Measurements from ENCODE around the gene RAD51B. TPM values are rescaled to one million over a fixed set of nuclear protein-coding genes. Genes with fewer than 3 reads are reported as not detected.

The RAD51B gene
- total RNA-seq, 1 experiment from 2014 or later: 23.3 TPM

- DNase-seq (ENCODE audit: low spot score): no peak
- ChIA-PET POLR2A (ENCODE audit: low non-redundant PET) (no interaction called here), CTCF (no interaction called here)
- H3K9me3 ChIP-seq (ENCODE audit: low read depth, low read length, poor library complexity, severe bottlenecking): no peaks in the 10 kb centered on the region
- H3K36me3 ChIP-seq (ENCODE audit: insufficient read depth, low read length, poor library complexity, severe bottlenecking): no peaks in the 10 kb centered on the region
- no peaks in the 10 kb centered on the region for H3K4me1 ChIP-seq (ENCODE audit: insufficient read depth, low read length, poor library complexity, severe bottlenecking)
- no peaks in the 10 kb centered on the region for H3K27me3 ChIP-seq (replicated peaks; ENCODE audit: insufficient read depth, low read depth, low read length, poor library complexity)
- BruUV-seq (replicated peaks): no TSS peak
- H3K27ac ChIP-seq (ENCODE audit: low read depth, low read length, poor library complexity, severe bottlenecking): no peak overlapping the region
- no peak overlapping the region for H3K4me3 ChIP-seq (ENCODE audit: low read depth, low read length, poor library complexity, severe bottlenecking)
- intact Hi-C loops (cut with micrococcal nuclease; ENCODE audit: unreplicated experiment): no loop called here
- no peak for TF ChIP-seq CTCF (conservative IDR thresholded peaks at IDR 0.05; ENCODE audit: low read depth, low read length)
- TF ChIP-seq EZH2 (IDR thresholded peaks at IDR 0.05; ENCODE audit: borderline replicate concordance, low read depth, low read length, poor library complexity, severe bottlenecking): no peak
These were observed 158.0 kb downstream of the RAD51B start for GRCh38 chr14:67977434-67978034.

GRCh38 chr14:67978749-67979148 lies 159.2 kb downstream of the RAD51B start:
- ChIA-PET CTCF (no interaction called here), POLR2A (ENCODE audit: low non-redundant PET) (no interaction called here)
- BruUV-seq (replicated peaks): no TSS peak

GRCh38 chr14:67982711-67983608 lies 163.4 kb downstream of the RAD51B start:
- intact Hi-C loops (cut with micrococcal nuclease; ENCODE audit: unreplicated experiment): no loop called here
- no TSS peak for BruUV-seq (replicated peaks)
- TF ChIP-seq EZH2 (IDR thresholded peaks at IDR 0.05; ENCODE audit: borderline replicate concordance, low read depth, low read length, poor library complexity, severe bottlenecking): no peak
- TF ChIP-seq CTCF (conservative IDR thresholded peaks at IDR 0.05; ENCODE audit: low read depth, low read length): no peak
- Histone ChIP-seq H3K27me3 (replicated peaks; ENCODE audit: insufficient read depth, low read depth, low read length, poor library complexity) (no peaks in the 10 kb centered on the region), H3K4me3 (ENCODE audit: low read depth, low read length, poor library complexity, severe bottlenecking) (no peak overlapping the region), H3K9me3 (ENCODE audit: low read depth, low read length, poor library complexity, severe bottlenecking) (no peaks in the 10 kb centered on the region), H3K4me1 (ENCODE audit: insufficient read depth, low read length, poor library complexity, severe bottlenecking) (no peaks in the 10 kb centered on the region), H3K27ac (ENCODE audit: low read depth, low read length, poor library complexity, severe bottlenecking) (no peak overlapping the region), H3K36me3 (ENCODE audit: insufficient read depth, low read length, poor library complexity, severe bottlenecking) (no peaks in the 10 kb centered on the region)
- ChIA-PET POLR2A (ENCODE audit: low non-redundant PET) (no interaction called here), CTCF (no interaction called here)
- DNase-seq (ENCODE audit: low spot score): no peak

More at GRCh38 chr14:67978749-67979148, 159.2 kb downstream of the RAD51B start:
- no peaks in the 10 kb centered on the region for H3K9me3 ChIP-seq (ENCODE audit: low read depth, low read length, poor library complexity, severe bottlenecking)
- no peak for DNase-seq (ENCODE audit: low spot score)
- no peak for TF ChIP-seq EZH2 (IDR thresholded peaks at IDR 0.05; ENCODE audit: borderline replicate concordance, low read depth, low read length, poor library complexity, severe bottlenecking)
- no peak for TF ChIP-seq CTCF (conservative IDR thresholded peaks at IDR 0.05; ENCODE audit: low read depth, low read length)
- intact Hi-C loops (cut with micrococcal nuclease; ENCODE audit: unreplicated experiment): no loop called here
- no peaks in the 10 kb centered on the region for H3K36me3 ChIP-seq (ENCODE audit: insufficient read depth, low read length, poor library complexity, severe bottlenecking)
- H3K4me1 ChIP-seq (ENCODE audit: insufficient read depth, low read length, poor library complexity, severe bottlenecking): no peaks in the 10 kb centered on the region
- H3K27me3 ChIP-seq (replicated peaks; ENCODE audit: insufficient read depth, low read depth, low read length, poor library complexity): no peaks in the 10 kb centered on the region
- H3K27ac ChIP-seq (ENCODE audit: low read depth, low read length, poor library complexity, severe bottlenecking): no peak overlapping the region
- H3K4me3 ChIP-seq (ENCODE audit: low read depth, low read length, poor library complexity, severe bottlenecking): no peak overlapping the region

Data from A673 (cell line).